Jurkat, Clone E6-1 (cell line): ENCODE results near the gene SATL1. TPM values are rescaled to one million over a fixed set of nuclear protein-coding genes. Genes with fewer than 3 reads are reported as not detected.
"Not testable (repeated sequence)": the region's sequence is repeated elsewhere in the genome, so short reads cannot be mapped to it uniquely, and the experiment has no call there.

Experiments used
- DNase-seq: peaks from one replicate; pipeline ENCODE4 v3.0.0-alpha.2; 2011; ENCODE audit warnings: low read depth, low spot score
- H3K4me3 ChIP-seq: 2 replicates; pipeline ENCODE4 v1.5.1; 2011; ENCODE audit warnings: mild to moderate bottlenecking, low read length, control low read depth, moderate library complexity
- polyA plus RNA-seq: library from polyadenylated mRNA; unstranded; fragments of >200 nt; gene quantifications from one replicate; pipeline ENCODE4 v1.2.1, GENCODE V29; 2012; ENCODE audit warnings: missing spikeins; ENCODE audit not compliant: insufficient read length, insufficient read depth

The SATL1 gene
- not detected for polyA plus RNA-seq

GRCh38 chrX:85243761-85244449 is at the start of gene SATL1, which contains the start of gene ZNF711:
SATL1 (minus strand) TSS chrX:85243779; CDS start chrX:85108968, 134,811 bp downstream.
ZNF711 (plus strand) TSS chrX:85243991; CDS start chrX:85247573, 3,582 bp downstream.
- DNase-seq: peak; percentile 65
- H3K4me3 ChIP-seq: peak within 1 kb of the TSS; percentile 79

- no peak for DNase-seq
- H3K4me3 ChIP-seq: no peak overlapping the region
Measured at GRCh38 chrX:85288992-85289723, 45.6 kb upstream of the SATL1 start.

- not testable (repeated sequence) for H3K4me3 ChIP-seq, DNase-seq
Measured at GRCh38 chrX:85285286-85285685, 41.7 kb upstream of the SATL1 start.

GRCh38 chrX:85244450-85245211 is 1.1 kb upstream of the SATL1 start:
- peak overlapping the region; percentile 79 for H3K4me3 ChIP-seq
- DNase-seq: peak; percentile 18

DNA sequence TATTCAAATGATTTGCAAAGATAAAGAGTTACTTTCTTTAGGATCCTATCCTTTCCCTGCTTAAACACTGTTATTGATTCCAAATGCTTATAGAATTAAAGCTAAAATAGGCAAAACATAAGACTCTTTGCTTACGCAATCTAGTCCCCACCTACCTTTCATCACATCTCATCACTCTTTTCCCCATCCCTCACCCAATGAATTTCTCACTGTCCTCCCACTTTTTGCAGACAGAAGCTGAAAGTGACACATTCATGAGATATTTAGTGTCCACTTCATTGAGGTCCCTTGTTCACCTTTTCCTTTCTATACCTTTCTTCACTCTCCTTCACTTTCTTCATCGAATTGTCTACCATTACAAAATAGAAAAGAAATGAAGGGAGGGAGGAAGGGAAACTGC is 424 bp downstream of the SATL1 start:
- peak overlapping the region; percentile 79 for H3K4me3 ChIP-seq
- DNase-seq: no peak

DNA sequence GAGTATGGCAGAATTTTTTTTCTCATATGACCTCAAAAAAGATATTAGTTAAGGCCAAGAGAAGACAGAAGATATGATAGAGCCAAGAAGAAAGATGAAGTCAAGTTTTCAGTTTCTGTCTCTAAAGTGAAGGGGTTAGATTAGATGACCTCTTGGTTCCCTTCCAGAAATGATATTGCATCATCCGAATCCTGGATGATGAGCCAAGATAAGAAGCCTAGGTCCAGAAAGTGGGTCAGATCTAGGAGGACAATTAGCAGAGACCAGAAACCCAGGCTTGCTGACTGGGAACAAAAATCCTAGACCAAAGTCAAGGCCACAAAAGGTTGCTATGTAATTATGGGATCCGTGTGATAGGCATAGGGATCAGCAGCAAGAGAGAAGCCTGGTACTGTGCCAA is 20.2 kb downstream of the SATL1 start:
- no peak overlapping the region for H3K4me3 ChIP-seq
- DNase-seq: no peak

DNA sequence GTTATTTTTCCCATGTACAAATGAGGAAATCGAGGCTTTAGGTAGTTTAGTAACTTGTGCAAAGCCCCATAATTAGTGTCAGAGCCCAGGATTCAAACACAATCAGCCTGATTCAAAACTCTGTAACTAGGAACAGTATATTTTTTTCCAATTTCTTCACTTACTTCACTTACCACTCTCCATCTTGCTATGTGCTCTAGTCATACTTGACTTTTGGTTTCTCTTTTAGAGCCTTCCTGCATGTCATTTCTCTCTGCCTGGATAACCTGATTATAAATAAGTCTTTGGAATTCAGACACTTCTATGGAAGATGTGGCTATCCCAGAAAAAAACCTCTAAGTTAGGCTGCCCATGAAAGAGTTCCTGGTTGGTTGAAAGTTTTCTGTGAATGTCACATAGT is 22.2 kb downstream of the SATL1 start:
- DNase-seq: no peak
- no peak overlapping the region for H3K4me3 ChIP-seq

DNA sequence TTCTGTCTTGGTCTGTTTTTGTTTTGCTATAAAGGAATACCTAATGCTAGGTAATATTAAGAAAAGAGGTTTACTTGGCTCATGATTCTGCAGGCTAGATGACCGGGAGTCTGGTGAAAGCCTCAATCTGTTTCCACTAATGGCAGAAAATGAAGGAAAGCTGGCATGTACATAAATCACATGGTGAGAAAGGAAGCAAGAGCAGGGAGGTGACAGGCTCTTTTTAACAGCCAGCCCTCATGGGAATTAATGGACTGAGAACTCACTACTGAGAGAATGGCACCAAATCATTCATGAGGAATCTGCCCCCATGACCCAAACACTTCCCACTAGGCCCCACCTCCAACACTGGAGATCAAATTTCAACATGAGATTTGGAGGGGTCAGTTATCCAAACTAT is 27.6 kb downstream of the SATL1 start:
- DNase-seq: no peak
- no peak overlapping the region for H3K4me3 ChIP-seq

DNA sequence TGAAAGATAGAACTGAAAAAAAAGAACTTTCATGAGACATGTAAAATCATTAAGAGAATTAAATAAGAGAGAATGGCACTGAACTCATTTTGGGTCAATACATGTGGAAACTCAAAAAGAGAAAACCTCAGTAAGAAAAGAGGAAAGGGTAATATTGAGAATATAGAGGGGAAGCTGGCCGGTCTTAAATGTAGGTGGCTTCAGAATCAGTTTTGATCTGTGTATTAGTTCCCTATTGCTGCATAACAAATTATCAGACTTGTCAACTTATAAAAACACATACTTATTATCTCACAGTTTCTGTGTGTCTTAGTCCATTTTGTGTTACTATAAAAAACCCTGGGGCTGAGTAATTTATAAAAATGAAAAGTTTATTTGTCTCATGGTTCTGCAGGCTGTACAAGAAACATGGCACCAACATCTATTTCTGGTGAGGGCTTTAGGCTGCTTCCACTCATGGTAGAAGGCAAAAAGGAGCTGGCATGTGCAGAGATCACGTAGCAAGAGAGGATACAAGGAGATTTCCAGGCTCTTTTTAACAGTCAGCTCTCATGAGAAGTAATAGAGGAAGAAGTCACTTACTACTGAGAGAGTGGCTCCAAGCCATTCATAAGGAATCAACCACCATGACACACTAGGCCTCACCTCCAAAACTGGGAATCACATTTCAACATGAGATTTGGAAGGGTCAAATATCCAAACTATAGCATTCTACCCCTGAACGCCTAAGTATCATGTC is 29.6 kb downstream of the SATL1 start:
- no peak overlapping the region for H3K4me3 ChIP-seq
- no peak for DNase-seq

GRCh38 chrX:85203461-85203970 is 40.1 kb downstream of the SATL1 start:
- DNase-seq: no peak
- H3K4me3 ChIP-seq: no peak overlapping the region

DNA sequence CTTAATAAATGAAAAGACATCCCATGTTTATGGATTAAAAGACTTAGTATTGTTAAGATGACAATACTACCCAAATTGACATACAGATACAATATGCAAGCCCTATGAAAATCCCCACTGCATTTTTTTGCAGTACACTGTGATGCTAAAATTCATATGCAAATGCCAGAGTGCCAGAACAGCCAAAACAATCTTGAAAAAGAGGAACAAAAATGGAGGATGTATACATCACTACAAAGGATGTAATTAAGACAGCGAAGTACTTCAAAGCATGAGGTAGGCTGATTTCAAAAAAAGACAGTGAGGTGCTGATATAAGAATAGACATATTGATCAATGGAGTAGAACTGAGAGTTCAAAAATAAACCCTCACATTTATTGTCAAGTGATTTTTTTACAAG is 47.3 kb downstream of the SATL1 start:
- DNase-seq: no peak
- no peak overlapping the region for H3K4me3 ChIP-seq

GRCh38 chrX:85159644-85160043 is 83.9 kb downstream of the SATL1 start:
- no peak overlapping the region for H3K4me3 ChIP-seq
- no peak for DNase-seq

GRCh38 chrX:85140964-85141363 is 102.6 kb downstream of the SATL1 start:
- no peak overlapping the region for H3K4me3 ChIP-seq
- DNase-seq: no peak

DNA sequence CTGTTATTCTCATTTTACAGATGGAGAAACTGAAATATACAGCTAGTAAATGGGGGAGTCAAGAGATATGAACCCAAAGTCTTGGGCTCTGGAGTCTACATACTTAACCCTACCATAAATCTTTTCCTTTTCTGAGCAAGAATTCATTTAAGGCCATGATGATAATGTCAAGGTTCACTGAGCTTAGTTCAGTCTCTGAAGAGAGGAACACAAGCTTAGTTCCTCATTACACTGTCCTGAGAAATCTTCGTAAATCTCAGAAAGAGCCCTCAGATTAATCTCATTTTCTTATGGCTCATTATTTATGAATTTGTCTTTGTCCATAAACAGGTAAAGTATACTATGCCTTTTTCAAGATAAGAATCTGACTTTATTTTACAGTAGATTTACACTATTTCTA is 104.2 kb downstream of the SATL1 start:
- no peak overlapping the region for H3K4me3 ChIP-seq
- no peak for DNase-seq

DNA sequence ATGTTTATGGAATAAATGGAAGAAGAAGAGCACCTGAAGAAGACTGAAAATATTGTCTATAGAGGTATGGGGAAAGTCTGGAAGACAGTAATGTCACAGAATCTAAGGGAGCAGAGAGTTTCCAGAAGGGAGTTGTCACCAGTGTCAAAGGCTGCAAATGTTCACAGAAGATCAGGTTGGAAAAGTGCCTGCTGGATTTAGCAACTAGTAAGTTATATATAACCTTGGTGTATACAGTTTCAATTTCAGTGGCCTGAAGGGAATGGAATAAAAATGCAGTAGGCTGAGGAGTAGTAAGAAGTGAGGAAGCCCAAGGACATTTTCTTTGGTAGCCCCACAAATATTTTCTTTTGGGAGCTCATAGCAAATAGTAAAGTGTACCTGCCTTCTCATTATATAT is 107.2 kb downstream of the SATL1 start:
- DNase-seq: no peak

GRCh38 chrX:85115252-85115651 is 128.3 kb downstream of the SATL1 start:
- no peak overlapping the region for H3K4me3 ChIP-seq
- no peak for DNase-seq

More for the DNA sequence above, 107.2 kb downstream of the SATL1 start:
- no peak overlapping the region for H3K4me3 ChIP-seq

GRCh38 chrX:85114776-85115175 is 128.8 kb downstream of the SATL1 start:
- DNase-seq: no peak
- H3K4me3 ChIP-seq: no peak overlapping the region

DNA sequence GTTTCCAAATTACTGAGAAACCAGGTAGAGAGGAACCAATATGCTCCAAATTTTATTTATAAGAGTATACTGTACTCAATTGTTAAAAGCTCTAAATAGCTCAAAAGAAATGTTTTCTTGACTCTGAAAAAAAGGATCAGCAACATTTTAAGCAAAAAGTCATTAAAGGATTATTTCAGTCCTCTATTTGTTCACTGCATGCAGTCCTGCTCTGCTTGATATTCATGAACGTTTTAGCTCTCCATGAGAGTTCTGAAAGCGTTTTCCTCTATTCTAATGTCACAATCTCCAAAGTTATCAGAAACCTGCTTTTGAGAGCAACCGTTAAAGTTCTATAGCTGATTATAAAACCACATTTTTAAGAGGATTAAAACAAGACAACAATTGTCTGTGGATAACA is 129.4 kb downstream of the SATL1 start:
- DNase-seq: no peak

DNA sequence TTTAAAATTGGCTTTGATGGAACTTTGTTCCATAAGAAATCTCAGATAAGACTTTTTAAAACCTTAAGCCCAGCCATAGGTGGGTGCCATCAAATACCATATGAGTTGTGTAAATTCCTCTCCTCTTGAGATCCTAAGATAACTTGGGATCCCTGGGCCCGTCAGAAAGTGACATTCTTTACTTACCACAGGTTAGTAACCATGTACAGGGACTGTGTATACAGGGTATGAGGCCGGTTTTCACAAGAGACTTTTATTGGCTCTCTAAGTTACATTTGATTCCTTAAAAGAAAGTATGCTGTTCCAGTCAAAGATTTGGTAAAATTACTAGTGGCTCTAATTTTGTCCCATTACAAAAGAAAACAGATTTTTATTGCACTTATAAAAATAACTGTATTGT is 129.8 kb downstream of the SATL1 start:
- DNase-seq: no peak
- H3K4me3 ChIP-seq: no peak overlapping the region

More for the DNA sequence above, 129.4 kb downstream of the SATL1 start:
- no peak overlapping the region for H3K4me3 ChIP-seq
